ENCODE measurements around the gene SLIT1.

DNA sequence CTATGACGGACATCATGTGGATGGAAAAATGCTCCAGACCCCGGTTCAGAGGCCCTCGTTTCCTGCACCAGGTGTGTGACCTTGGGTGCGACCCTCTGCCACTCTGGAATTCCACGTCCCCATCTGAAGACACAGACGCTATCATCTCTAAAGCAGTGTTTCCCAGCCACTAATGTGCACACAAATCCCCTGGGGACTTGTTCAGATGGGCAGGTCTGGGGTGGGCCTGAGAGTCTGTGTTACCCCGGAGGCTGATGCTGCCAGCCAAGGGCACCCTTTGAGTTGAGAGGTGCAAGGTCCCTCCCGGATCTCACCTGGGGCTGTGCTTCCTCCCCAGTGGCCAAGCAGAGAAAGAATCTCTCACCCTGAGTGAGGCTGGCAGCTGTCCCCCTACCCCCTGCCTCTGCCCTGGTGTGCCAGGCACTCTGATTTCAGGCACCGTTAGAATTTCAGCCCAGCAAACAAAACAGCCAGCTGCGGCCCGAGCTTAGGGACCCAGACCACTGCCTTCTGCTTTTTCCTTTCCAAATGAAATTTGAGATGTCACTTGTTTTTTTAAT lies 90.0 kb downstream of the SLIT1 start:
- TF ChIP-seq ZNF565 (CRISPR knock-in tag; conservative IDR thresholded peaks at IDR 0.05; ENCODE audit: low read depth) (no peak), ZC3H10 (CRISPR knock-in tag; IDR thresholded peaks at IDR 0.05) (no peak), ZFP3 (CRISPR knock-in tag; IDR thresholded peaks at IDR 0.05) (no peak), TOX (CRISPR knock-in tag; IDR thresholded peaks at IDR 0.05; ENCODE audit: borderline replicate concordance) (no peak), ARNTL (CRISPR knock-in tag; IDR thresholded peaks at IDR 0.05; ENCODE audit: borderline replicate concordance, low read depth) (no peak), GLIS3 (CRISPR knock-in tag; IDR thresholded peaks at IDR 0.05) (no peak), ZNF70 (CRISPR knock-in tag; IDR thresholded peaks at IDR 0.05) (no peak), POU6F1 (CRISPR knock-in tag; IDR thresholded peaks at IDR 0.05; ENCODE audit: borderline replicate concordance, low read depth) (no peak), CREB5 (CRISPR knock-in tag; IDR thresholded peaks at IDR 0.05; ENCODE audit: low read depth) (no peak)
- TF ChIP-seq, protein P1, sequence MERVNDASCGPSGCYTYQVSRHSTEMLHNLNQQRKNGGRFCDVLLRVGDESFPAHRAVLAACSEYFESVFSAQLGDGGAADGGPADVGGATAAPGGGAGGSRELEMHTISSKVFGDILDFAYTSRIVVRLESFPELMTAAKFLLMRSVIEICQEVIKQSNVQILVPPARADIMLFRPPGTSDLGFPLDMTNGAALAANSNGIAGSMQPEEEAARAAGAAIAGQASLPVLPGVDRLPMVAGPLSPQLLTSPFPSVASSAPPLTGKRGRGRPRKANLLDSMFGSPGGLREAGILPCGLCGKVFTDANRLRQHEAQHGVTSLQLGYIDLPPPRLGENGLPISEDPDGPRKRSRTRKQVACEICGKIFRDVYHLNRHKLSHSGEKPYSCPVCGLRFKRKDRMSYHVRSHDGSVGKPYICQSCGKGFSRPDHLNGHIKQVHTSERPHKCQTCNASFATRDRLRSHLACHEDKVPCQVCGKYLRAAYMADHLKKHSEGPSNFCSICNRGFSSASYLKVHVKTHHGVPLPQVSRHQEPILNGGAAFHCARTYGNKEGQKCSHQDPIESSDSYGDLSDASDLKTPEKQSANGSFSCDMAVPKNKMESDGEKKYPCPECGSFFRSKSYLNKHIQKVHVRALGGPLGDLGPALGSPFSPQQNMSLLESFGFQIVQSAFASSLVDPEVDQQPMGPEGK (CRISPR knock-in tag; IDR thresholded peaks at IDR 0.05; ENCODE audit: borderline replicate concordance), result no peak
